K562 (cell line): Measurements from ENCODE around the gene MYOM1. TPM values are rescaled to one million over a fixed set of nuclear protein-coding genes. Genes with fewer than 3 reads are reported as not detected.

ENCODE experiments used
- CC2D1A ChIP-seq: fragments of 450-650 bp; IDR thresholded peaks from 2 replicates; pipeline ENCODE4 v1.6.1; 2017; ENCODE audit warnings: mild to moderate bottlenecking
- CCNT2 ChIP-seq: IDR thresholded peaks from 2 replicates; pipeline ENCODE4 v1.6.1; 2011; ENCODE audit warnings: borderline replicate concordance, low read depth, mild to moderate bottlenecking, moderate library complexity, mixed read lengths, low read length; ENCODE audit not compliant: insufficient read length; ENCODE audit errors: extremely low read depth
- CEBPB ChIP-seq: fragments of 450-650 bp; IDR thresholded peaks from 2 replicates; pipeline ENCODE4 v1.6.1; 2016; ENCODE audit warnings: missing genetic modification characterization, missing compliant biosample characterization
- CHD2 ChIP-seq: IDR thresholded peaks from 2 replicates; pipeline ENCODE4 v1.6.1; 2011; ENCODE audit warnings: low read depth, low read length
- CREB1 ChIP-seq, 2 experiments: sonication (generic) in 1 of 2; formaldehyde crosslinking in 1 of 2; IDR thresholded peaks; 2 replicates each; pipeline versions ENCODE4 v1.6.1 to v1.8.0; 2012 to 2022; ENCODE audit warnings: inconsistent platforms in 1 of 2, mild to moderate bottlenecking in 1 of 2, missing genetic modification reagents in 1 of 2, moderate library complexity in 1 of 2
- ELF4 ChIP-seq: fragments of 450-650 bp; formaldehyde crosslinking; IDR thresholded peaks from 2 replicates; pipeline ENCODE4 v1.4.0; 2022; ENCODE audit warnings: missing genetic modification characterization
- EP300 ChIP-seq: IDR thresholded peaks from 2 replicates; pipeline ENCODE4 v1.6.1; 2012; ENCODE audit warnings: low read length, improper control_type of control experiment
- FOXK1 ChIP-seq: sonication (generic); formaldehyde crosslinking; IDR thresholded peaks from 2 replicates; pipeline ENCODE4 v1.8.0; 2022; ENCODE audit warnings: missing genetic modification reagents, mild to moderate bottlenecking, borderline replicate concordance
- KAT7 ChIP-seq: sonication (generic); formaldehyde crosslinking; IDR thresholded peaks from 2 replicates; pipeline ENCODE4 v1.8.0; 2022; ENCODE audit warnings: missing genetic modification reagents, mild to moderate bottlenecking, borderline replicate concordance
- MAFG ChIP-seq: fragments of 450-650 bp; conservative IDR thresholded peaks from 2 replicates; pipeline ENCODE4 v1.6.1; 2016; ENCODE audit warnings: missing genetic modification characterization, missing compliant biosample characterization
- MEF2A ChIP-seq: IDR thresholded peaks from 2 replicates; pipeline ENCODE4 v1.6.1; 2011; ENCODE audit warnings: low read depth, mild to moderate bottlenecking, low read length, moderate library complexity; ENCODE audit not compliant: control insufficient read depth
- NFE2 ChIP-seq: IDR thresholded peaks from 2 replicates; pipeline ENCODE4 v1.6.1; 2014; ENCODE audit warnings: antibody characterized with exemption, low read depth
- NONO ChIP-seq, 2 experiments: fragments of 200-400 bp in 1 of 2; fragments of 450-650 bp in 1 of 2; formaldehyde crosslinking in 1 of 2; IDR thresholded peaks; 2 replicates each; pipeline ENCODE4 v1.6.1; 2017; ENCODE audit warnings: low read depth in 2 of 2, mild to moderate bottlenecking in 2 of 2, moderate library complexity in 2 of 2, low read length in 1 of 2
- PHF21A ChIP-seq: fragments of 450-650 bp; IDR thresholded peaks from 2 replicates; pipeline ENCODE4 v1.6.1; 2017; ENCODE audit warnings: low read depth, borderline replicate concordance
- RBM25 ChIP-seq: fragments of 200-400 bp; formaldehyde crosslinking; IDR thresholded peaks from 2 replicates; pipeline ENCODE4 v1.6.1; 2018; ENCODE audit warnings: low read length, low read depth, moderate library complexity; ENCODE audit not compliant: severe bottlenecking
- RHOXF2B ChIP-seq: fragments of 250-450 bp; sonication (Bioruptor Pico); conservative IDR thresholded peaks from 2 replicates; pipeline ENCODE4 v1.5.1; 2021
- TBL1XR1 ChIP-seq, 2 experiments: IDR thresholded peaks; 2 replicates each; pipeline ENCODE4 v1.6.1; 2012; ENCODE audit warnings: improper control_type of control experiment in 2 of 2, low read length in 2 of 2, mild to moderate bottlenecking in 1 of 2
- TBP ChIP-seq: optimal IDR thresholded peaks from 2 replicates; pipeline ENCODE3; 2011; ENCODE audit warnings: low read depth, low read length, improper control_type of control experiment
- ZNF431 ChIP-seq: sonication (generic); formaldehyde crosslinking; IDR thresholded peaks from 2 replicates; pipeline ENCODE4 v1.8.0; 2022; ENCODE audit warnings: mild to moderate bottlenecking, missing genetic modification reagents
- ZNF655 ChIP-seq: fragments of 250-450 bp; sonication (Bioruptor Pico); IDR thresholded peaks from 2 replicates; pipeline ENCODE4 v1.5.0; 2021
- ZNF830 ChIP-seq: fragments of 250-450 bp; sonication (Bioruptor Pico); IDR thresholded peaks from 2 replicates; pipeline ENCODE4 v1.5.0; 2021; ENCODE audit warnings: mild to moderate bottlenecking
- polyA plus RNA-seq, 8 experiments: library from polyadenylated mRNA; depleted of rRNA in 4 of 8; stranded (reverse) in 5 of 8; unstranded in 3 of 8; fragments of >200 nt; fragmentation: Nextera tagmentation in 2 of 8; fragmentation: Illumina TruSeq in 1 of 8; extraction: Ambion mirVana in 2 of 8; extraction: Trizol in 1 of 8; gene quantifications; 2 replicates each; pipeline versions ENCODE4 v1.2.1 to v1.2.3, GENCODE V29; 2011 to 2014; ENCODE audit warnings: inconsistent platforms in 1 of 8, missing spikeins in 1 of 8
- total RNA-seq, 7 experiments: library from RNA; depleted of rRNA in 6 of 7; stranded (reverse); fragments of >200 nt in 6 of 7; fragmentation: Illumina TruSeq in 2 of 7; extraction: Trizol in 2 of 7; gene quantifications; 2 replicates each; pipeline versions ENCODE4 v1.2.1 to v1.2.3, GENCODE V29; 2011 to 2021; ENCODE audit warnings: low replicate concordance in 1 of 7
- TF ChIP-seq, protein P1 (sequence below): sonication (generic); formaldehyde crosslinking; IDR thresholded peaks from 2 replicates; pipeline ENCODE4 v1.4.0; 2020; ENCODE audit warnings: mild to moderate bottlenecking, missing genetic modification reagents
- TF ChIP-seq, protein P2 (sequence below), 2 experiments: fragments of 450-650 bp in 1 of 2; sonication (generic) in 1 of 2; formaldehyde crosslinking; conservative IDR thresholded peaks; 2 replicates each; pipeline versions ENCODE4 v1.4.0 to v1.8.1; 2020 to 2022; ENCODE audit warnings: mild to moderate bottlenecking in 1 of 2, missing genetic modification reagents in 1 of 2

Gene MYOM1
- total and polyA plus RNA-seq, 9 of the 15 experiments (the other 6 are each of a cell fraction or from before 2014, with no cell fraction given) = 0.01 to 0.62 (median 0.25) TPM

DNA sequence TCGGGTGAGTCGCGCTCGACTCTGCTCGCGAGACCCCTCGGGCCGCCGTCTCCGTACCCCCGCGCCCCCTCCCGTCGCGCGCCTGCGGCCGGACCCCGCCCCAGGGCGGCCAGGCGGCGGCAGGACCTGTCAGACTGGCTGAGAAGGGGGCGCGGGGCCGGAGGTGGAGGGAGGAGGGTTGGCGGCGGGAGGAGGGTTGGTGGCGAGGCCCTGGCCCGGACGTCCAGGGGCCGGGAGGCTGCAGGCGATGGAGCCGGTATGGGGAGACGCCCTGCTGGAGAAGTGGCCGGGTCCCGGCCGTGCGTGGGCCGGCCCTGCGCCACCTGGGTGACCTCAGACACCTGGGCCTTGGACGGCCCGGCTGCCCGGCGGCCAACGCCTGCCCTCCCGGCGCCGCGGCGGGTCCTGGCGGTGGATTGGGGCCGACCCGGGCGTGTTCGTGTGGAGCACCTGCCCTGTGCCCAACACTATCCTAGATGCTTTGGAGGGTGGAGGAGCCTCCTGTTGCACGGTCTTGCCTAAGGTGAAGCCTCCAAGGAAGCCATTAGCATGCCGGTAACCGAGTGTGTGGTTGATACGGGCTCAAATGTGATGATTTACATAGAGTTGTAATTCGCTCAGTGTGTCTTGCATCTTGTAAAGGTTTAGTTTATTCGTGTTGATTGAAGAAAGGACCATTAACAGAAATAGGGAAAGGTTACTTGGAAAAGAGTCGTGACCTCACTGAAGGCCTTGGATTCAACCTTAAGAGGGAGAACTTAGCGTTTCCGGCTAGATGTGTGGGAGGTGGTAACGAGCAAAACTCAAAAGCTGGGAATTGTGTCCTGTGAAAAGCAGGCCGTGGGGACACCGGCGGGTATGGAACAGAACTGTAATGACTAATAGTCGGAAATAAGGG, 42.7 kb upstream of the MYOM1 start (continued):
- TF ChIP-seq CEBPB (tag) = no peak
- no peak for TF ChIP-seq RHOXF2B (CRISPR knock-in tag)
- no peak for TF ChIP-seq NFE2
- no peak for TF ChIP-seq CCNT2
- peak; percentile 78 for TF ChIP-seq CHD2
- TF ChIP-seq ZNF431 (CRISPR knock-in tag) = peak; percentile 75
- peak; percentile 46; the same call in 1 of the 2 replicates for TF ChIP-seq KAT7 (CRISPR knock-in tag)
- TF ChIP-seq ZNF830 (CRISPR knock-in tag) = no peak
- TF ChIP-seq CREB1 (IDR thresholded peaks at IDR 0.05) = no peak
- no peak for TF ChIP-seq CREB1 (CRISPR knock-in tag; IDR thresholded peaks at IDR 0.05)
- no peak for TF ChIP-seq MAFG
- no peak; a peak in 1 of 4 replicates for TF ChIP-seq NONO (IDR thresholded peaks at IDR 0.05; ENCODE audit: low read depth in 2 of 2, low read length in 1 of 2)
- TF ChIP-seq FOXK1 (CRISPR knock-in tag) = no peak
- TF ChIP-seq, protein P1, sequence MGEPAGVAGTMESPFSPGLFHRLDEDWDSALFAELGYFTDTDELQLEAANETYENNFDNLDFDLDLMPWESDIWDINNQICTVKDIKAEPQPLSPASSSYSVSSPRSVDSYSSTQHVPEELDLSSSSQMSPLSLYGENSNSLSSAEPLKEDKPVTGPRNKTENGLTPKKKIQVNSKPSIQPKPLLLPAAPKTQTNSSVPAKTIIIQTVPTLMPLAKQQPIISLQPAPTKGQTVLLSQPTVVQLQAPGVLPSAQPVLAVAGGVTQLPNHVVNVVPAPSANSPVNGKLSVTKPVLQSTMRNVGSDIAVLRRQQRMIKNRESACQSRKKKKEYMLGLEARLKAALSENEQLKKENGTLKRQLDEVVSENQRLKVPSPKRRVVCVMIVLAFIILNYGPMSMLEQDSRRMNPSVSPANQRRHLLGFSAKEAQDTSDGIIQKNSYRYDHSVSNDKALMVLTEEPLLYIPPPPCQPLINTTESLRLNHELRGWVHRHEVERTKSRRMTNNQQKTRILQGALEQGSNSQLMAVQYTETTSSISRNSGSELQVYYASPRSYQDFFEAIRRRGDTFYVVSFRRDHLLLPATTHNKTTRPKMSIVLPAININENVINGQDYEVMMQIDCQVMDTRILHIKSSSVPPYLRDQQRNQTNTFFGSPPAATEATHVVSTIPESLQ (CRISPR knock-in tag) = no peak
- no peak; the same call in 1 of the 2 replicates for TF ChIP-seq ELF4 (CRISPR knock-in tag)
- TF ChIP-seq ZNF655 (CRISPR knock-in tag) = no peak
- no peak for TF ChIP-seq EP300
- no peak for TF ChIP-seq CC2D1A
- no peak for TF ChIP-seq MEF2A
- TF ChIP-seq RBM25 = no peak
- peak; percentile 29 for TF ChIP-seq TBP
- TF ChIP-seq, protein P2, sequence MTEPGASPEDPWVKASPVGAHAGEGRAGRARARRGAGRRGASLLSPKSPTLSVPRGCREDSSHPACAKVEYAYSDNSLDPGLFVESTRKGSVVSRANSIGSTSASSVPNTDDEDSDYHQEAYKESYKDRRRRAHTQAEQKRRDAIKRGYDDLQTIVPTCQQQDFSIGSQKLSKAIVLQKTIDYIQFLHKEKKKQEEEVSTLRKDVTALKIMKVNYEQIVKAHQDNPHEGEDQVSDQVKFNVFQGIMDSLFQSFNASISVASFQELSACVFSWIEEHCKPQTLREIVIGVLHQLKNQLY (CRISPR knock-in tag; conservative IDR thresholded peaks at IDR 0.05) = no peak
- no peak for TF ChIP-seq TBL1XR1 (IDR thresholded peaks at IDR 0.05; ENCODE audit: low read length in 2 of 2)
- no peak for TF ChIP-seq PHF21A
